Liver (tissue), 9 donors: ENCODE data around the gene KIT. TPM values are rescaled to one million over a fixed set of nuclear protein-coding genes. Genes with fewer than 3 reads are reported as not detected.

Experiments
- DNase-seq: peaks from one replicate; pipeline ENCODE4 v3.0.0-alpha.2; 2017; ENCODE audit warnings: low spot score
- H3K27ac ChIP-seq, 2 donors: one replicate each; pipeline ENCODE4 v1.7.0; 2013; ENCODE audit warnings: inconsistent platforms in 2 of 2, low read length in 2 of 2, control low read depth in 1 of 2, low read depth in 1 of 2, mild to moderate bottlenecking in 1 of 2
- H3K27me3 ChIP-seq, 4 donors: one replicate each; pipeline versions ENCODE4 v1.6.1 to v1.7.0; 2013; ENCODE audit warnings: low read length in 3 of 4, inconsistent platforms in 1 of 4, mild to moderate bottlenecking in 1 of 4, moderate library complexity in 1 of 4; ENCODE audit not compliant: control insufficient read depth in 4 of 4, insufficient read depth in 4 of 4
- H3K36me3 ChIP-seq, 4 donors: one replicate each; pipeline versions ENCODE4 v1.6.1 to v1.7.0; 2013; ENCODE audit warnings: low read length in 3 of 4, mild to moderate bottlenecking in 3 of 4, low read depth in 1 of 4, moderate library complexity in 1 of 4; ENCODE audit not compliant: control insufficient read depth in 4 of 4, insufficient read depth in 3 of 4
- H3K4me1 ChIP-seq, 4 donors: one replicate each; pipeline versions ENCODE4 v1.6.1 to v1.7.0; 2013; ENCODE audit warnings: low read length in 3 of 4, mild to moderate bottlenecking in 3 of 4, moderate library complexity in 1 of 4; ENCODE audit not compliant: control insufficient read depth in 4 of 4, insufficient read depth in 4 of 4
- H3K4me3 ChIP-seq, 3 donors: one replicate each; pipeline versions ENCODE4 v1.6.1 to v1.7.0; 2013; ENCODE audit warnings: low read length in 3 of 3, control low read depth in 1 of 3, low read depth in 1 of 3, mild to moderate bottlenecking in 1 of 3
- H3K9ac ChIP-seq, 2 donors: one replicate each; pipeline ENCODE4 v1.7.0; 2013; ENCODE audit warnings: low read length in 2 of 2, mild to moderate bottlenecking in 2 of 2, moderate library complexity in 2 of 2, control low read depth in 1 of 2, low read depth in 1 of 2
- H3K9me3 ChIP-seq, 4 donors: one replicate each; pipeline versions ENCODE4 v1.6.1 to v1.7.0; 2013; ENCODE audit warnings: low read length in 3 of 4; ENCODE audit not compliant: control insufficient read depth in 4 of 4
- ATF3 ChIP-seq: IDR thresholded peaks from 2 replicates; pipeline ENCODE4 v1.6.1; 2016; ENCODE audit warnings: antibody characterized with exemption
- CTCF ChIP-seq: fragments of 150-350 bp; IDR thresholded peaks from 2 replicates; pipeline ENCODE4 v1.5.1; 2017; ENCODE audit warnings: improper control_type of control experiment, low read depth, low read length; ENCODE audit not compliant: missing input control
- EGR1 ChIP-seq, 2 donors: IDR thresholded peaks; 2 replicates each; pipeline ENCODE4 v1.6.1; 2016 to 2018; ENCODE audit warnings: antibody characterized with exemption in 2 of 2, low read depth in 2 of 2
- FOXA1 ChIP-seq: IDR thresholded peaks from 2 replicates; pipeline ENCODE4 v1.6.1; 2016; ENCODE audit warnings: antibody characterized with exemption
- FOXA2 ChIP-seq: IDR thresholded peaks from 2 replicates; pipeline ENCODE4 v1.6.1; 2016; ENCODE audit warnings: antibody characterized with exemption
- HNF4A ChIP-seq, 2 donors: conservative IDR thresholded peaks; 2 replicates each; pipeline ENCODE4 v1.6.1; 2016; ENCODE audit warnings: antibody characterized with exemption in 2 of 2, mild to moderate bottlenecking in 2 of 2
- HNF4G ChIP-seq: IDR thresholded peaks from 2 replicates; pipeline ENCODE4 v1.6.1; 2016; ENCODE audit warnings: antibody characterized with exemption
- JUND ChIP-seq, 2 donors: IDR thresholded peaks; 2 replicates each; pipeline ENCODE4 v1.6.1; 2016; ENCODE audit warnings: antibody characterized with exemption in 2 of 2
- MAX ChIP-seq: IDR thresholded peaks from 2 replicates; pipeline ENCODE4 v1.6.1; 2016; ENCODE audit warnings: antibody characterized with exemption
- NR2F2 ChIP-seq: IDR thresholded peaks from 2 replicates; pipeline ENCODE4 v1.6.1; 2016; ENCODE audit warnings: antibody characterized with exemption
- RAD21 ChIP-seq, 2 donors: IDR thresholded peaks; 2 replicates each; pipeline ENCODE4 v1.6.1; 2016; ENCODE audit warnings: antibody characterized with exemption in 2 of 2, mild to moderate bottlenecking in 2 of 2
- REST ChIP-seq: IDR thresholded peaks from 2 replicates; pipeline ENCODE4 v1.6.1; 2016; ENCODE audit warnings: antibody characterized with exemption, mild to moderate bottlenecking
- RXRA ChIP-seq, 2 donors: IDR thresholded peaks; 2 replicates each; pipeline ENCODE4 v1.6.1; 2017 to 2018; ENCODE audit warnings: antibody characterized with exemption in 2 of 2, mild to moderate bottlenecking in 1 of 2
- SP1 ChIP-seq: IDR thresholded peaks from 2 replicates; pipeline ENCODE4 v1.6.1; 2018; ENCODE audit warnings: antibody characterized with exemption, mild to moderate bottlenecking
- TAF1 ChIP-seq: conservative IDR thresholded peaks from 2 replicates; pipeline ENCODE4 v1.6.1; 2016; ENCODE audit warnings: antibody characterized with exemption, mild to moderate bottlenecking
- YY1 ChIP-seq: IDR thresholded peaks from 2 replicates; pipeline ENCODE4 v1.6.1; 2016; ENCODE audit warnings: antibody characterized with exemption, mild to moderate bottlenecking
- ZBTB33 ChIP-seq: IDR thresholded peaks from 2 replicates; pipeline ENCODE4 v1.6.1; 2016; ENCODE audit warnings: antibody characterized with exemption
- WGBS: extraction: QIAGEN DNeasy Blood & Tissue Kit; methylation state at CpG from one replicate; pipeline ENCODE4 v1.1.7; 2013; 5-methylcytosine and 5-hydroxymethylcytosine counted together
- polyA plus RNA-seq, 2 donors: library from polyadenylated mRNA; stranded (reverse) in 1 of 2; unstranded in 1 of 2; fragments of 200-250 nt in 1 of 2; fragments of >200 nt in 1 of 2; fragmentation: Nextera tagmentation in 1 of 2; extraction: Ambion mirVana in 1 of 2; gene quantifications; one replicate each; pipeline versions ENCODE4 v1.2.1 to v1.2.3, GENCODE V29; 2013 to 2015
- total RNA-seq, 2 donors: library from RNA; depleted of rRNA; stranded (reverse); fragments of >200 nt; gene quantifications; one replicate each; pipeline ENCODE4 v1.2.3, GENCODE V29; 2014
- donor health status: healthy.
- donor health status: healthy.
- donor health status: healthy.
- donor health status: healthy.
- donor health status: healthy.

Gene KIT
- total and polyA plus RNA-seq, 4 donors: 0.06 to 5.5 (median 0.96) TPM

GRCh38 chr4:54728368-54728767 is 70.6 kb downstream of the KIT start:
- H3K9ac ChIP-seq: no peak overlapping the region
- 75% methylated on average over 3 of the region's 3 CpGs for WGBS
- H3K27ac ChIP-seq: no peak overlapping the region
- no peak for TF ChIP-seq RXRA (IDR thresholded peaks at IDR 0.05)
- TF ChIP-seq JUND (IDR thresholded peaks at IDR 0.05): no peak
- TF ChIP-seq NR2F2: no peak
- no peak for TF ChIP-seq TAF1
- TF ChIP-seq HNF4G: no peak
- TF ChIP-seq ATF3: no peak
- no peak for TF ChIP-seq FOXA1
- TF ChIP-seq EGR1 (IDR thresholded peaks at IDR 0.05; ENCODE audit: low read depth in 2 of 2): no peak
- no peak for TF ChIP-seq REST
- TF ChIP-seq FOXA2: no peak
- TF ChIP-seq YY1: no peak
- TF ChIP-seq HNF4A (conservative IDR thresholded peaks at IDR 0.05): no peak
- TF ChIP-seq MAX: no peak
- TF ChIP-seq CTCF: no peak
- no peak for TF ChIP-seq ZBTB33
- TF ChIP-seq SP1: no peak
- TF ChIP-seq RAD21 (IDR thresholded peaks at IDR 0.05): no peak
- no peaks in the 10 kb centered on the region for H3K36me3 ChIP-seq
- DNase-seq: no peak
- H3K4me3 ChIP-seq: no peak overlapping the region
- H3K9me3 ChIP-seq: no peaks in the 10 kb centered on the region
- no peaks in the 10 kb centered on the region for H3K4me1 ChIP-seq
- no peaks in the 10 kb centered on the region for H3K27me3 ChIP-seq

GRCh38 chr4:54729256-54729655 is 71.5 kb downstream of the KIT start:
- Histone ChIP-seq H3K9ac (no peak overlapping the region), H3K4me3 (no peak overlapping the region), H3K27ac (no peak overlapping the region), H3K9me3 (no peaks in the 10 kb centered on the region), H3K4me1 (no peaks in the 10 kb centered on the region), H3K27me3 (no peaks in the 10 kb centered on the region), H3K36me3 (no peaks in the 10 kb centered on the region)
- DNase-seq: no peak
- no peak for TF ChIP-seq TAF1
- no peak for TF ChIP-seq ZBTB33
- no peak for TF ChIP-seq SP1
- TF ChIP-seq YY1: no peak
- TF ChIP-seq MAX: no peak
- TF ChIP-seq RXRA (IDR thresholded peaks at IDR 0.05): no peak
- TF ChIP-seq CTCF: no peak
- WGBS: 66% methylated on average over 1 of the region's 1 CpG
